ENCODE measurements around the gene CTSE.
"Not testable (repeated sequence)": the region's sequence is repeated elsewhere in the genome, so short reads cannot be mapped to it uniquely, and the experiment has no call there.

- not testable (repeated sequence) for TF ChIP-seq CTCF (IDR thresholded peaks at IDR 0.05); EP300 (IDR thresholded peaks at IDR 0.05); ELK1 (IDR thresholded peaks at IDR 0.05; ENCODE audit: low read depth, low read length); NFE2L2 (conservative IDR thresholded peaks at IDR 0.05; ENCODE audit: low read length); POLR2A (IDR thresholded peaks at IDR 0.05; ENCODE audit: low read length); MAFK (IDR thresholded peaks at IDR 0.05; ENCODE audit: partially characterized antibody)
Measured at GRCh38 chr1:206058289-206058926, 34.7 kb upstream of the CTSE start.
